ENCODE results near the gene KSR2.

DNA sequence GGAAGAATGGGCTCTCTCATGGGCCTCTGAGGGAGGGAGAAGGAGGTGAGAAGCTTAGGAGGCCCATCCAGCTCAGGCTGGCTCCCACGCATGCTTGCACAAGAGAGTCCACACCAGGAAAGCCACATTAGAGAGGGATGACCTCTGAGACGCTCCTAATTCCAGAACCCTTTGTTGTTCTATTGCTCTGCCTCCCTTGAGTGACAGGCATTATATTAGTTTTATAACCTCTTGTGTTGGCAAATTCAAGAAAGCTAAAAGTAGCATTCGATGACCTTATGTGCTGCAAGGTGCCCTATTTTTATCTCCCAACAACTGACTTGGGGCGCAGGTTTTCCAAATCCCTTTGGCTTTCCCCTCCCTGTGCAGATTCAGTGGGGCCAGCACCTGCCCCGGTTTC lies 190.1 kb downstream of the KSR2 start:
- TF ChIP-seq, protein P1, sequence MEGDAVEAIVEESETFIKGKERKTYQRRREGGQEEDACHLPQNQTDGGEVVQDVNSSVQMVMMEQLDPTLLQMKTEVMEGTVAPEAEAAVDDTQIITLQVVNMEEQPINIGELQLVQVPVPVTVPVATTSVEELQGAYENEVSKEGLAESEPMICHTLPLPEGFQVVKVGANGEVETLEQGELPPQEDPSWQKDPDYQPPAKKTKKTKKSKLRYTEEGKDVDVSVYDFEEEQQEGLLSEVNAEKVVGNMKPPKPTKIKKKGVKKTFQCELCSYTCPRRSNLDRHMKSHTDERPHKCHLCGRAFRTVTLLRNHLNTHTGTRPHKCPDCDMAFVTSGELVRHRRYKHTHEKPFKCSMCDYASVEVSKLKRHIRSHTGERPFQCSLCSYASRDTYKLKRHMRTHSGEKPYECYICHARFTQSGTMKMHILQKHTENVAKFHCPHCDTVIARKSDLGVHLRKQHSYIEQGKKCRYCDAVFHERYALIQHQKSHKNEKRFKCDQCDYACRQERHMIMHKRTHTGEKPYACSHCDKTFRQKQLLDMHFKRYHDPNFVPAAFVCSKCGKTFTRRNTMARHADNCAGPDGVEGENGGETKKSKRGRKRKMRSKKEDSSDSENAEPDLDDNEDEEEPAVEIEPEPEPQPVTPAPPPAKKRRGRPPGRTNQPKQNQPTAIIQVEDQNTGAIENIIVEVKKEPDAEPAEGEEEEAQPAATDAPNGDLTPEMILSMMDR (IDR thresholded peaks at IDR 0.05 in 4 of 5, conservative IDR thresholded peaks at IDR 0.05 in 1 of 5): no peak
- no peak for TF ChIP-seq POLR2A (IDR thresholded peaks at IDR 0.05)

Measured in gastrocnemius medialis (tissue), 4 donors.